Measurements from ENCODE around the gene AKAP9.

GRCh38 chr7:91911121-91911520 is 29.5 kb upstream of the AKAP9 start:
- TF ChIP-seq POLR2A (IDR thresholded peaks at IDR 0.05; ENCODE audit: low read length): no peak
- TF ChIP-seq GATA1 (IDR thresholded peaks at IDR 0.05; ENCODE audit: low read depth, low read length): no peak

Data from erythroblast (primary cell).